HepG2 (cell line): ENCODE measurements around the gene SETD1A. TPM values are rescaled to one million over a fixed set of nuclear protein-coding genes. Genes with fewer than 3 reads are reported as not detected.

Experiments used
- ATAC-seq: fragments of 200-7000 bp; cut with Tn5 transposase; 3 replicates; pipeline ENCODE4 v1.9.1; 2020; ENCODE audit warnings: mild to moderate bottlenecking, moderate library complexity
- BruUV-seq: library from RNA; stranded (reverse); fragments of 400-500 nt; replicated peaks from 2 replicates; lab custom pipeline; 2021; lab: Mats Ljungman, UMichigan
- CTCF ChIA-PET: fragments of 300-600 bp; formaldehyde crosslinking; extraction: SDS; loops from one replicate; lab custom pipeline; 2021; ENCODE audit warnings: low total read pairs, inconsistent platforms, low intra/inter-chr PET ratio; lab: Yijun Ruan, JAX
- POLR2A ChIA-PET: fragments of 350-600 bp; sonication (Branson Sonifier 250); formaldehyde crosslinking; loops from one replicate; lab custom pipeline; 2020; ENCODE audit warnings: antibody characterized with exemption, inconsistent platforms; lab: Yijun Ruan, JAX
- DNase-seq: peaks from one replicate; pipeline ENCODE4 v3.0.0-alpha.2; 2015; ENCODE audit warnings: low spot score
- FAIRE-seq: peaks from 3 replicates; lab custom pipeline; 2011; peaks lifted over from hg19 to GRCh38; lab: Jason Lieb, UNC
- H2AFZ ChIP-seq: one replicate; pipeline ENCODE4 v1.6.1; 2011; ENCODE audit warnings: low read length, inconsistent platforms
- H3K27ac ChIP-seq: fragments of 300-600 bp; 3 replicates; pipeline ENCODE4 v1.8.0; 2011; ENCODE audit warnings: mixed run types, mild to moderate bottlenecking, mixed read lengths, low read length, inconsistent platforms; ENCODE audit not compliant: insufficient read depth; ENCODE audit errors: extremely low read length
- H3K27me3 ChIP-seq, 2 experiments: fragments of 200-600 bp in 1 of 2; 2 replicates in 1 of 2; 3 replicates in 1 of 2; pipeline versions ENCODE4 v1.6.0 to v1.8.0; 2011; ENCODE audit warnings: low read length in 2 of 2, mild to moderate bottlenecking in 2 of 2, moderate library complexity in 2 of 2, inconsistent platforms in 1 of 2; ENCODE audit not compliant: insufficient read depth in 2 of 2, control insufficient read depth in 1 of 2
- H3K36me3 ChIP-seq, 2 experiments: fragments of 200-600 bp in 1 of 2; replicated peaks in 1 of 2; 2 replicates in 1 of 2; 3 replicates in 1 of 2; pipeline versions ENCODE4 v1.5.1 to v1.8.0; 2011; ENCODE audit warnings: low read length in 2 of 2, inconsistent platforms in 1 of 2; ENCODE audit not compliant: insufficient read depth in 2 of 2, control insufficient read depth in 1 of 2
- H3K4me1 ChIP-seq: 2 replicates; pipeline ENCODE4 v1.5.1; 2012; ENCODE audit warnings: low read length, inconsistent platforms; ENCODE audit not compliant: insufficient read depth
- H3K4me2 ChIP-seq: 2 replicates; pipeline ENCODE4 v1.6.0; 2011; ENCODE audit warnings: low read depth, low read length, inconsistent platforms
- H3K4me3 ChIP-seq, 3 experiments: fragments of 200-600 bp in 1 of 3; sonication (generic), shearing (Covaris generic) in 1 of 3; replicated peaks in 1 of 3; 2 replicates each; pipeline ENCODE4 v1.5.1; 2011 to 2016; ENCODE audit warnings: low read length in 3 of 3, inconsistent platforms in 2 of 3, low read depth in 2 of 3, mild to moderate bottlenecking in 2 of 3, control low read depth in 1 of 3, mixed read lengths in 1 of 3; ENCODE audit not compliant: insufficient read depth in 1 of 3
- H3K79me2 ChIP-seq: one replicate; pipeline ENCODE4 v1.6.1; 2011; ENCODE audit warnings: low read length, inconsistent platforms; ENCODE audit not compliant: insufficient read depth
- H3K9ac ChIP-seq: 2 replicates; pipeline ENCODE4 v1.6.0; 2011; ENCODE audit warnings: mild to moderate bottlenecking, low read depth, low read length, inconsistent platforms; ENCODE audit not compliant: insufficient read depth
- H3K9me3 ChIP-seq: 2 replicates; pipeline ENCODE4 v1.5.1; 2012; ENCODE audit warnings: mild to moderate bottlenecking, low read length
- H4K20me1 ChIP-seq: 2 replicates; pipeline ENCODE4 v1.6.0; 2011; ENCODE audit warnings: inconsistent platforms, mild to moderate bottlenecking, low read length, moderate library complexity; ENCODE audit not compliant: insufficient read depth
- ARHGAP35 ChIP-seq: sonication (generic); formaldehyde crosslinking; IDR thresholded peaks from 2 replicates; pipeline ENCODE4 v1.9.0; 2022; ENCODE audit warnings: mild to moderate bottlenecking, inconsistent platforms, moderate library complexity, missing genetic modification reagents, borderline replicate concordance
- ATF3 ChIP-seq: sonication (generic); formaldehyde crosslinking; IDR thresholded peaks from 2 replicates; pipeline ENCODE4 v1.4.0; 2020; ENCODE audit warnings: missing genetic modification reagents
- FOXP4 ChIP-seq: sonication (generic); formaldehyde crosslinking; IDR thresholded peaks from 2 replicates; pipeline ENCODE4 v1.4.0; 2020; ENCODE audit warnings: missing genetic modification reagents
- HDAC1 ChIP-seq: sonication (generic); formaldehyde crosslinking; IDR thresholded peaks from 2 replicates; pipeline ENCODE4 v1.5.1; 2020; ENCODE audit warnings: mild to moderate bottlenecking, missing genetic modification reagents
- HNRNPH1 ChIP-seq: fragments of 200-400 bp; formaldehyde crosslinking; optimal IDR thresholded peaks from 2 replicates; pipeline ENCODE3; 2017; ENCODE audit warnings: mild to moderate bottlenecking, low read depth, low read length
- HOXA5 ChIP-seq: sonication (generic); formaldehyde crosslinking; IDR thresholded peaks from 2 replicates; pipeline ENCODE4 v1.4.0; 2020; ENCODE audit warnings: missing genetic modification reagents
- NR3C1 ChIP-seq: sonication (generic); formaldehyde crosslinking; IDR thresholded peaks from 2 replicates; pipeline ENCODE4 v1.4.0; 2020; ENCODE audit warnings: missing genetic modification reagents
- PAX8 ChIP-seq: sonication (generic); formaldehyde crosslinking; IDR thresholded peaks from 2 replicates; pipeline ENCODE4 v1.8.0; 2022; ENCODE audit warnings: mild to moderate bottlenecking, missing genetic modification reagents, borderline replicate concordance
- PBX2 ChIP-seq: IDR thresholded peaks from 2 replicates; pipeline ENCODE4 v1.6.1; 2016; ENCODE audit warnings: control low read depth
- PHF5A ChIP-seq: IDR thresholded peaks from one replicate; pipeline ENCODE4 v1.6.1; 2018; ENCODE audit warnings: low read depth, missing genetic modification reagents; ENCODE audit not compliant: unreplicated experiment
- PPARG ChIP-seq: conservative IDR thresholded peaks from 2 replicates; pipeline ENCODE4 v1.6.1; 2016; ENCODE audit warnings: missing biosample characterization, missing genetic modification reagents
- PRDM15 ChIP-seq: sonication (generic); formaldehyde crosslinking; IDR thresholded peaks from 2 replicates; pipeline ENCODE4 v1.4.0; 2020; ENCODE audit warnings: missing genetic modification reagents
- ZNF234 ChIP-seq: sonication (generic); formaldehyde crosslinking; conservative IDR thresholded peaks from 2 replicates; pipeline ENCODE4 v1.5.1; 2020; ENCODE audit warnings: mild to moderate bottlenecking, missing genetic modification reagents
- ZNF253 ChIP-seq: sonication (generic); formaldehyde crosslinking; IDR thresholded peaks from 2 replicates; pipeline ENCODE4 v1.8.0; 2022; ENCODE audit warnings: mild to moderate bottlenecking, missing genetic modification reagents, borderline replicate concordance
- ZNF274 ChIP-seq: sonication (generic); formaldehyde crosslinking; IDR thresholded peaks from 2 replicates; pipeline ENCODE4 v1.5.1; 2020; ENCODE audit warnings: mild to moderate bottlenecking, missing genetic modification reagents
- ZNF367 ChIP-seq: sonication (generic); formaldehyde crosslinking; IDR thresholded peaks from 2 replicates; pipeline ENCODE4 v1.4.0; 2020; ENCODE audit warnings: missing genetic modification reagents, borderline replicate concordance
- ZNF816 ChIP-seq: sonication (generic); formaldehyde crosslinking; IDR thresholded peaks from 2 replicates; pipeline ENCODE4 v1.8.0; 2022; ENCODE audit warnings: missing genetic modification reagents, mild to moderate bottlenecking, borderline replicate concordance
- WGBS: methylation state at CpG from one replicate; pipeline ENCODE4 v1.1.6; 2017; ENCODE audit warnings: low lambda C conversion rate; 5-methylcytosine and 5-hydroxymethylcytosine counted together
- in situ Hi-C: cut with HindIII; loops from 2 replicates; pipeline ENCODE4 v1.10.0; 2017; ENCODE audit warnings: low pct_unique_long_range_greater_than_20kb; ENCODE audit not compliant: extremely low pct_ligation_motif_present
- intact Hi-C: fragments of 100-400 bp; cut with micrococcal nuclease; formaldehyde crosslinking; loops from one replicate; pipeline ENCODE4 v1.10.0; 2022; ENCODE audit not compliant: unreplicated experiment
- polyA plus RNA-seq, 8 experiments: library from polyadenylated mRNA; depleted of rRNA in 3 of 8; stranded (reverse) in 7 of 8; unstranded in 1 of 8; fragments of >200 nt; fragmentation: Illumina TruSeq in 4 of 8; extraction: Trizol in 4 of 8; gene quantifications; 2 replicates each; pipeline versions ENCODE4 v1.2.1 to v1.2.3, GENCODE V29; 2011 to 2016; ENCODE audit warnings: low read depth in 4 of 8, missing spikeins in 1 of 8, mixed read lengths in 1 of 8; ENCODE audit not compliant: insufficient read depth in 1 of 8
- total RNA-seq, 5 experiments: library from RNA; depleted of rRNA; stranded (reverse); fragments of >200 nt; fragmentation: Illumina TruSeq; extraction: Trizol; gene quantifications; 2 replicates each; pipeline ENCODE4 v1.2.3, GENCODE V29; 2016; ENCODE audit warnings: low read depth in 1 of 5

The SETD1A gene
- total and polyA plus RNA-seq, 2 of the 13 experiments (the other 11 are each of a cell fraction or from before 2014, with no cell fraction given): 3.8 to 5.6 TPM

GRCh38 chr16:30953511-30954124, 3.9 kb upstream of the SETD1A start:
- H3K4me1 ChIP-seq: peaks cover 67% of the 10 kb centered on the region
- BruUV-seq: no TSS peak
- H3K4me3 ChIP-seq: peak overlapping the region in 1 of 3 experiments; percentile 42; a peak in 2 of 6 replicates
- peak; percentile 90 for FAIRE-seq
- peak; percentile 64 for ATAC-seq
- WGBS: 19% methylated on average over 12 of the region's 15 CpGs
- H3K9ac ChIP-seq: peak overlapping the region; percentile 9; the same call in 1 of the 2 replicates
- peak overlapping the region; percentile 97 for H3K27ac ChIP-seq
- intact Hi-C loops (loop anchor here (1.0 to 10.0 kb wide), 3 partner anchors 32 to 191 kb away; partner anchors contain the start of genes HSD3B7 and VKORC1), in situ Hi-C loops (no loop called here)
- H3K27me3 ChIP-seq: no peaks in the 10 kb centered on the region; a peak in 1 of 5 replicates
- no peaks in the 10 kb centered on the region for H3K36me3 ChIP-seq
- DNase-seq: peak; percentile 88
- POLR2A ChIA-PET: interaction anchor here (0.6 to 3.1 kb wide), 15 partner anchors 11 to 202 kb away, joined by 3 to 20 read pairs (median 4); partner anchors contain the start of genes FBXL19, HSD3B7, KAT8 and STX4
- CTCF ChIA-PET: interaction anchor here (0.8 to 1.2 kb wide), 4 partner anchors 11 to 142 kb away, joined by 4 to 8 read pairs (median 4); partner anchors contain the start of gene VKORC1
- peaks cover 4% of the 10 kb centered on the region; the same call in 1 of the 2 replicates for H4K20me1 ChIP-seq
- no peak overlapping the region for H2AFZ ChIP-seq
- H3K9me3 ChIP-seq: no peaks in the 10 kb centered on the region
- H3K4me2 ChIP-seq: peak overlapping the region; percentile 67
- H3K79me2 ChIP-seq: peaks cover 9% of the 10 kb centered on the region
- TF ChIP-seq PBX2 (CRISPR knock-in tag): no peak; the same call in 1 of the 2 replicates
- TF ChIP-seq PRDM15: no peak
- TF ChIP-seq PPARG (CRISPR knock-in tag): peak; percentile 89
- TF ChIP-seq ZNF234 (CRISPR knock-in tag): no peak
- TF ChIP-seq PAX8: 0 out of 2 replicates have a peak, but pooled peaks have one; percentile 57
- TF ChIP-seq PHF5A (CRISPR knock-in tag): no peak
- no peak for TF ChIP-seq ZNF816
- no peak for TF ChIP-seq ZNF367 (CRISPR knock-in tag)
- TF ChIP-seq HDAC1: peak; percentile 59
- no peak for TF ChIP-seq ZNF253 (CRISPR knock-in tag)
- TF ChIP-seq NR3C1 (CRISPR knock-in tag): no peak
- no peak for TF ChIP-seq HOXA5 (CRISPR knock-in tag)
- no peak for TF ChIP-seq HNRNPH1
- 0 out of 2 replicates have a peak, but pooled peaks have one; percentile 38 for TF ChIP-seq ATF3 (CRISPR knock-in tag)
- no peak for TF ChIP-seq FOXP4 (CRISPR knock-in tag)
- TF ChIP-seq ARHGAP35 (CRISPR knock-in tag): peak; percentile 41; the same call in 1 of the 2 replicates
- peak; percentile 81 for TF ChIP-seq ZNF274
